GM18502 (cell line): Measurements from ENCODE around the gene TDRD1.

Experiments used
- ATAC-seq: cut with Tn5 transposase; IDR thresholded peaks from one replicate; pipeline ENCODE4 v1.9.1; 2021; ENCODE audit warnings: mild to moderate bottlenecking; ENCODE audit not compliant: unreplicated experiment, poor library complexity

TDRD1 gene

GRCh38 chr10:114223066-114223465 is 43.9 kb downstream of the TDRD1 start:
- no peak for ATAC-seq

- ATAC-seq, result no peak
These were observed 49.0 kb downstream of the TDRD1 start for GRCh38 chr10:114228156-114228555.

- no peak for ATAC-seq
These were observed 53.5 kb downstream of the TDRD1 start for GRCh38 chr10:114232561-114233176.

- ATAC-seq, result no peak
These were observed 54.3 kb downstream of the TDRD1 start for GRCh38 chr10:114233482-114233881.

GRCh38 chr10:114234132-114234531 is 55.0 kb downstream of the TDRD1 start:
- no peak for ATAC-seq

- ATAC-seq, result no peak
These were observed 60.2 kb downstream of the TDRD1 start, which contains the start of gene VWA2 for GRCh38 chr10:114239117-114239993. Gene VWA2 (plus strand): TSS chr10:114239254. CDS start chr10:114248714, 9,460 bp downstream.

- no peak for ATAC-seq
These were observed 60.8 kb downstream of the TDRD1 start for GRCh38 chr10:114239994-114240345.

GRCh38 chr10:114242235-114242634 is 63.1 kb downstream of the TDRD1 start:
- no peak for ATAC-seq

- no peak for ATAC-seq
These were observed 64.5 kb downstream of the TDRD1 start for GRCh38 chr10:114243661-114244060.

GRCh38 chr10:114244126-114244525 is 65.0 kb downstream of the TDRD1 start:
- no peak for ATAC-seq

GRCh38 chr10:114245121-114245791 is 66.1 kb downstream of the TDRD1 start:
- no peak for ATAC-seq

GRCh38 chr10:114246679-114247305 is 67.6 kb downstream of the TDRD1 start:
- no peak for ATAC-seq

GRCh38 chr10:114250236-114250635 is 71.1 kb downstream of the TDRD1 start:
- no peak for ATAC-seq

GRCh38 chr10:114250716-114251115 is 71.6 kb downstream of the TDRD1 start:
- no peak for ATAC-seq

- no peak for ATAC-seq
These were observed 72.9 kb downstream of the TDRD1 start for GRCh38 chr10:114252092-114252491.

GRCh38 chr10:114252883-114253282 is 73.7 kb downstream of the TDRD1 start:
- ATAC-seq, result no peak

GRCh38 chr10:114255227-114255626 is 76.1 kb downstream of the TDRD1 start:
- ATAC-seq, result no peak

GRCh38 chr10:114256008-114256765 is 77.0 kb downstream of the TDRD1 start:
- ATAC-seq, result no peak

- no peak for ATAC-seq
These were observed 77.7 kb downstream of the TDRD1 start for GRCh38 chr10:114256822-114257221.

- ATAC-seq, result no peak
These were observed 78.3 kb downstream of the TDRD1 start for GRCh38 chr10:114257498-114257897.
